Measurements from ENCODE around the gene NPC1. TPM values are rescaled to one million over a fixed set of nuclear protein-coding genes. Genes with fewer than 3 reads are reported as not detected.

NPC1 gene
- total and polyA plus RNA-seq, 2 of the 8 experiments (the other 6 are each of a cell fraction or from before 2014, with no cell fraction given) = 34.1 to 39.5 TPM

DNA sequence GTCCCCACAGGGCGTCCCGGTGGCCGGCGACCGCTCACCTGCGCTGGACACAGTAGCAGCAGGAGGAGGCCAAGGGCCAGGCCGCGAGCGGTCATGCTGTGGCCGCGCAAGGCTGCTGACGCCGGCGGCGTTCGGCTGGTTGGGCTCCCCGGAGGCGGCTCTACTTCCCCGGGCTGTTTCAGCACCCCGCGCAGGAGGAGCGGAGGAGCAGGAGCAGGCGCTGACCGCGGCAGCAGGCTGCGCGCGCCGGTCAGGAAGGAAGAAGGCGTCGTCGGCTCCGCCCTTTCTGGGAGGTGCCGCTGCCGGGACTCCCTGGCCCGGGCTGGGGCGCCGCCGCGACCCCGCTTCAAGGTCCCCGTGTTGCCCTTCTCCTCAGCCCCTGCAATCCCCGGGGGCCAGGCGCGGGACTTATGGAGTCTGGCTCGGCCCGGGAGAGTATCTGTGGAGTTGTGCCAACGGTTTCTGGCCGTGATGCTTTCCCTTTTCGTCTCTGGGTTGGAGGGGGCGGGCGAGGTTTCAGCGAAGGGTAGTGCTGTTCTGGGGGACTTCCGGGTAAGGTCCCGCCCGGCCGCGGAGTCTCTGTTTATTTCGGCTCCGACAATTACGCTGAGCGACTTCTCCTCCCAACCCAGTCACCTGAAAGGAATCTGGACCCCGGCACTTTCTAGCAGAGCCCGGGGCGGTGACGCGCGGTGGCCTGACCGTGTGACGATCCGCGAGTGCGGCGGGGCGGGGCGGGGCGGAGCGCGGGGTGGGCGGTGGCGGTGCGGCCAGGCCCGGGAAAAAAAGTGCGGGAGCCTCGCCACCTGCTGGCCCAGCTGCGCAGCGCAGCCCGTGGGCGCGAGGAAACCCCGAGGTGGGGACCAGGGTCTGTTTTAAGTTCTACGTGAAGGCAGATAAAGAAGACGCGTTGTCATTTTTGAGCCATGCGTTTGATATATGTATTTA is at the start of gene NPC1 (continued):
- TF ChIP-seq JUN (IDR thresholded peaks at IDR 0.05; ENCODE audit: low read depth, low read length) (no peak), TAF7 (optimal IDR thresholded peaks at IDR 0.05; ENCODE audit: borderline replicate concordance, low read depth, low read length) (no peak), CBX5 (IDR thresholded peaks at IDR 0.05; ENCODE audit: low read depth, low read length) (no peak), EP300 (IDR thresholded peaks at IDR 0.05; ENCODE audit: borderline replicate concordance in 1 of 2, low read depth in 2 of 2, low read length in 2 of 2) (0 out of 3 replicates have a peak, but pooled peaks of 1 of the 2 experiments have one; percentile 37), SRF (IDR thresholded peaks at IDR 0.05; ENCODE audit: low read depth, low read length) (no peak), NANOG (IDR thresholded peaks at IDR 0.05; ENCODE audit: insufficient read depth, low read depth, low read length, poor library complexity, severe bottlenecking) (no peak), SP1 (IDR thresholded peaks at IDR 0.05; ENCODE audit: low read depth, low read length) (no peak), POLR2AphosphoS5 (IDR thresholded peaks at IDR 0.05; ENCODE audit: low read depth, low read length) (peak; percentile 66; the same call in 1 of the 2 replicates), CEBPB (IDR thresholded peaks at IDR 0.05; ENCODE audit: low read depth, low read length) (no peak), SIRT6 (IDR thresholded peaks at IDR 0.05; ENCODE audit: low read length) (no peak), KDM5A (IDR thresholded peaks at IDR 0.05; ENCODE audit: low read length) (no peak), POLR2A (IDR thresholded peaks at IDR 0.05; ENCODE audit: control extremely low read depth in 1 of 2, low read depth in 2 of 2, low read length in 2 of 2) (peak; percentile 53 to 83), SUZ12 (IDR thresholded peaks at IDR 0.05; ENCODE audit: low read length) (no peak), CHD1 (IDR thresholded peaks at IDR 0.05; ENCODE audit: low read depth, low read length) (no peak), SIX5 (IDR thresholded peaks at IDR 0.05; ENCODE audit: low read depth, low read length) (no peak), CREB1 (IDR thresholded peaks at IDR 0.05) (peak; percentile 79), RBBP5 (IDR thresholded peaks at IDR 0.05; ENCODE audit: borderline replicate concordance, low read depth, low read length) (peak; percentile 87; the same call in 1 of the 2 replicates), RFX5 (IDR thresholded peaks at IDR 0.05; ENCODE audit: borderline replicate concordance, low read depth, low read length) (no peak)
- TF ChIP-seq, protein P1, sequence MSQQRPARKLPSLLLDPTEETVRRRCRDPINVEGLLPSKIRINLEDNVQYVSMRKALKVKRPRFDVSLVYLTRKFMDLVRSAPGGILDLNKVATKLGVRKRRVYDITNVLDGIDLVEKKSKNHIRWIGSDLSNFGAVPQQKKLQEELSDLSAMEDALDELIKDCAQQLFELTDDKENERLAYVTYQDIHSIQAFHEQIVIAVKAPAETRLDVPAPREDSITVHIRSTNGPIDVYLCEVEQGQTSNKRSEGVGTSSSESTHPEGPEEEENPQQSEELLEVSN (IDR thresholded peaks at IDR 0.05) = peak; percentile 86

Data from H1 (cell line).